B cell (primary cell): Measurements from ENCODE around the gene HOTAIR.

ENCODE experiments used
- CTCF ChIP-seq: fragments of 200-600 bp; IDR thresholded peaks from one replicate; pipeline ENCODE4 v1.8.0; 2022; ENCODE audit warnings: antibody characterized with exemption, mild to moderate bottlenecking
- EZH2 ChIP-seq: IDR thresholded peaks from 2 replicates; pipeline ENCODE4 v1.6.1; 2012; ENCODE audit warnings: borderline replicate concordance, low read depth, mild to moderate bottlenecking, moderate library complexity, low read length; ENCODE audit not compliant: insufficient read depth, poor library complexity, severe bottlenecking

GRCh38 chr12:53986686-53987483 is 12.1 kb upstream of the HOTAIR start:
- TF ChIP-seq CTCF (no peak), EZH2 (no peak)
